HepG2 (cell line): ENCODE measurements around the gene VAC14. TPM values are rescaled to one million over a fixed set of nuclear protein-coding genes. Genes with fewer than 3 reads are reported as not detected.
A peak's percentile ranks its signal among the peaks of the same experiment; 100 is the strongest.

Experiments used
- HCFC1 ChIP-seq: fragments of 150-350 bp; IDR thresholded peaks from 2 replicates; pipeline ENCODE4 v1.6.1; 2014; ENCODE audit warnings: low read depth, low read length
- HOXA7 ChIP-seq: sonication (generic); formaldehyde crosslinking; IDR thresholded peaks from 2 replicates; pipeline ENCODE4 v1.8.1; 2022; ENCODE audit warnings: mild to moderate bottlenecking, missing genetic modification reagents, moderate library complexity
- KDM6A ChIP-seq: IDR thresholded peaks from 2 replicates; pipeline ENCODE4 v1.6.1; 2016; ENCODE audit warnings: low read depth
- NR2F2 ChIP-seq: IDR thresholded peaks from 2 replicates; pipeline ENCODE4 v1.6.1; 2012; ENCODE audit warnings: low read depth, inconsistent platforms, borderline replicate concordance
- PAF1 ChIP-seq: IDR thresholded peaks from 2 replicates; pipeline ENCODE4 v1.6.1; 2016; ENCODE audit warnings: missing genetic modification reagents, missing compliant biosample characterization
- ZFP36 ChIP-seq: fragments of 150-350 bp; IDR thresholded peaks from 2 replicates; pipeline ENCODE4 v1.6.1; 2018; ENCODE audit warnings: borderline replicate concordance, low read length, low read depth; ENCODE audit not compliant: partially characterized antibody
- ZFP36L1 ChIP-seq: sonication (generic); formaldehyde crosslinking; IDR thresholded peaks from 2 replicates; pipeline ENCODE4 v1.8.0; 2022; ENCODE audit warnings: mild to moderate bottlenecking, missing genetic modification reagents, moderate library complexity
- ZFX ChIP-seq: sonication (generic); formaldehyde crosslinking; IDR thresholded peaks from 2 replicates; pipeline ENCODE4 v1.4.0; 2020; ENCODE audit warnings: mild to moderate bottlenecking, low read depth, missing genetic modification reagents, moderate library complexity
- ZIK1 ChIP-seq: sonication (generic); formaldehyde crosslinking; IDR thresholded peaks from 2 replicates; pipeline ENCODE4 v1.5.0; 2020; ENCODE audit warnings: mild to moderate bottlenecking, low read depth, missing genetic modification reagents, borderline replicate concordance
- polyA plus RNA-seq, 8 experiments: library from polyadenylated mRNA; depleted of rRNA in 3 of 8; stranded (reverse) in 7 of 8; unstranded in 1 of 8; fragments of >200 nt; fragmentation: Illumina TruSeq in 4 of 8; extraction: Trizol in 4 of 8; gene quantifications; 2 replicates each; pipeline versions ENCODE4 v1.2.1 to v1.2.3, GENCODE V29; 2011 to 2016; ENCODE audit warnings: low read depth in 4 of 8, missing spikeins in 1 of 8, mixed read lengths in 1 of 8; ENCODE audit not compliant: insufficient read depth in 1 of 8
- total RNA-seq, 5 experiments: library from RNA; depleted of rRNA; stranded (reverse); fragments of >200 nt; fragmentation: Illumina TruSeq; extraction: Trizol; gene quantifications; 2 replicates each; pipeline ENCODE4 v1.2.3, GENCODE V29; 2016; ENCODE audit warnings: low read depth in 1 of 5
- TF ChIP-seq, protein P1 (sequence below): sonication (generic); formaldehyde crosslinking; IDR thresholded peaks from 2 replicates; pipeline ENCODE4 v1.4.0; 2020; ENCODE audit warnings: low read depth, missing genetic modification reagents
- TF ChIP-seq, protein P2 (sequence below): sonication (generic); formaldehyde crosslinking; IDR thresholded peaks from 2 replicates; pipeline ENCODE4 v1.4.0; 2020; ENCODE audit warnings: missing genetic modification reagents, borderline replicate concordance
- TF ChIP-seq, protein P3 (sequence below), 2 experiments: fragments of 450-650 bp in 1 of 2; sonication (generic) in 1 of 2; formaldehyde crosslinking; IDR thresholded peaks; 2 replicates each; pipeline versions ENCODE4 v1.5.0 to v1.8.0; 2020 to 2022; ENCODE audit warnings: mild to moderate bottlenecking in 1 of 2, missing genetic modification reagents in 1 of 2
- TF ChIP-seq, protein P4 (sequence below): sonication (generic); formaldehyde crosslinking; IDR thresholded peaks from 2 replicates; pipeline ENCODE4 v1.5.0; 2020; ENCODE audit warnings: mild to moderate bottlenecking, missing genetic modification reagents
- TF ChIP-seq, protein P5 (sequence below): sonication (generic); formaldehyde crosslinking; IDR thresholded peaks from 2 replicates; pipeline ENCODE4 v1.4.0; 2020; ENCODE audit warnings: missing genetic modification reagents

Gene VAC14
- total and polyA plus RNA-seq, 2 of the 13 experiments (the other 11 are each of a cell fraction or from before 2014, with no cell fraction given): 23.5 to 24.6 TPM

- TF ChIP-seq, protein P1, sequence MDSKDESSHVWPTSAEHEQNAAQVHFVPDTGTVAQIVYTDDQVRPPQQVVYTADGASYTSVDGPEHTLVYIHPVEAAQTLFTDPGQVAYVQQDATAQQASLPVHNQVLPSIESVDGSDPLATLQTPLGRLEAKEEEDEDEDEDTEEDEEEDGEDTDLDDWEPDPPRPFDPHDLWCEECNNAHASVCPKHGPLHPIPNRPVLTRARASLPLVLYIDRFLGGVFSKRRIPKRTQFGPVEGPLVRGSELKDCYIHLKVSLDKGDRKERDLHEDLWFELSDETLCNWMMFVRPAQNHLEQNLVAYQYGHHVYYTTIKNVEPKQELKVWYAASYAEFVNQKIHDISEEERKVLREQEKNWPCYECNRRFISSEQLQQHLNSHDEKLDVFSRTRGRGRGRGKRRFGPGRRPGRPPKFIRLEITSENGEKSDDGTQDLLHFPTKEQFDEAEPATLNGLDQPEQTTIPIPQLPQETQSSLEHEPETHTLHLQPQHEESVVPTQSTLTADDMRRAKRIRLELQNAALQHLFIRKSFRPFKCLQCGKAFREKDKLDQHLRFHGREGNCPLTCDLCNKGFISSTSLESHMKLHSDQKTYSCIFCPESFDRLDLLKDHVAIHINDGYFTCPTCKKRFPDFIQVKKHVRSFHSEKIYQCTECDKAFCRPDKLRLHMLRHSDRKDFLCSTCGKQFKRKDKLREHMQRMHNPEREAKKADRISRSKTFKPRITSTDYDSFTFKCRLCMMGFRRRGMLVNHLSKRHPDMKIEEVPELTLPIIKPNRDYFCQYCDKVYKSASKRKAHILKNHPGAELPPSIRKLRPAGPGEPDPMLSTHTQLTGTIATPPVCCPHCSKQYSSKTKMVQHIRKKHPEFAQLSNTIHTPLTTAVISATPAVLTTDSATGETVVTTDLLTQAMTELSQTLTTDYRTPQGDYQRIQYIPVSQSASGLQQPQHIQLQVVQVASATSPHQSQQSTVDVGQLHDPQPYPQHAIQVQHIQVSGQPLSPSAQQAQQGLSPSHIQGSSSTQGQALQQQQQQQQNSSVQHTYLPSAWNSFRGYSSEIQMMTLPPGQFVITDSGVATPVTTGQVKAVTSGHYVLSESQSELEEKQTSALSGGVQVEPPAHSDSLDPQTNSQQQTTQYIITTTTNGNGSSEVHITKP (CRISPR knock-in tag): peak; percentile 85
- TF ChIP-seq HCFC1 (no peak), ZIK1 (CRISPR knock-in tag) (no peak), PAF1 (CRISPR knock-in tag) (peak; percentile 38; the same call in 1 of the 2 replicates), HOXA7 (CRISPR knock-in tag) (no peak), ZFX (peak; percentile 96), NR2F2 (peak; percentile 70; the same call in 1 of the 2 replicates), KDM6A (CRISPR knock-in tag) (peak; percentile 70), ZFP36 (no peak), ZFP36L1 (0 out of 2 replicates have a peak, but pooled peaks have one; percentile 17)
- TF ChIP-seq, protein P2, sequence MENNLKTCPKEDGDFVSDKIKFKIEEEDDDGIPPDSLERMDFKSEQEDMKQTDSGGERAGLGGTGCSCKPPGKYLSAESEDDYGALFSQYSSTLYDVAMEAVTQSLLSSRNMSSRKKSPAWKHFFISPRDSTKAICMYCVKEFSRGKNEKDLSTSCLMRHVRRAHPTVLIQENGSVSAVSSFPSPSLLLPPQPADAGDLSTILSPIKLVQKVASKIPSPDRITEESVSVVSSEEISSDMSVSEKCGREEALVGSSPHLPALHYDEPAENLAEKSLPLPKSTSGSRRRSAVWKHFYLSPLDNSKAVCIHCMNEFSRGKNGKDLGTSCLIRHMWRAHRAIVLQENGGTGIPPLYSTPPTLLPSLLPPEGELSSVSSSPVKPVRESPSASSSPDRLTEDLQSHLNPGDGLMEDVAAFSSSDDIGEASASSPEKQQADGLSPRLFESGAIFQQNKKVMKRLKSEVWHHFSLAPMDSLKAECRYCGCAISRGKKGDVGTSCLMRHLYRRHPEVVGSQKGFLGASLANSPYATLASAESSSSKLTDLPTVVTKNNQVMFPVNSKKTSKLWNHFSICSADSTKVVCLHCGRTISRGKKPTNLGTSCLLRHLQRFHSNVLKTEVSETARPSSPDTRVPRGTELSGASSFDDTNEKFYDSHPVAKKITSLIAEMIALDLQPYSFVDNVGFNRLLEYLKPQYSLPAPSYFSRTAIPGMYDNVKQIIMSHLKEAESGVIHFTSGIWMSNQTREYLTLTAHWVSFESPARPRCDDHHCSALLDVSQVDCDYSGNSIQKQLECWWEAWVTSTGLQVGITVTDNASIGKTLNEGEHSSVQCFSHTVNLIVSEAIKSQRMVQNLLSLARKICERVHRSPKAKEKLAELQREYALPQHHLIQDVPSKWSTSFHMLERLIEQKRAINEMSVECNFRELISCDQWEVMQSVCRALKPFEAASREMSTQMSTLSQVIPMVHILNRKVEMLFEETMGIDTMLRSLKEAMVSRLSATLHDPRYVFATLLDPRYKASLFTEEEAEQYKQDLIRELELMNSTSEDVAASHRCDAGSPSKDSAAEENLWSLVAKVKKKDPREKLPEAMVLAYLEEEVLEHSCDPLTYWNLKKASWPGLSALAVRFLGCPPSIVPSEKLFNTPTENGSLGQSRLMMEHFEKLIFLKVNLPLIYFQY (CRISPR knock-in tag): peak; percentile 20; the same call in 1 of the 2 replicates
- TF ChIP-seq, protein P3, sequence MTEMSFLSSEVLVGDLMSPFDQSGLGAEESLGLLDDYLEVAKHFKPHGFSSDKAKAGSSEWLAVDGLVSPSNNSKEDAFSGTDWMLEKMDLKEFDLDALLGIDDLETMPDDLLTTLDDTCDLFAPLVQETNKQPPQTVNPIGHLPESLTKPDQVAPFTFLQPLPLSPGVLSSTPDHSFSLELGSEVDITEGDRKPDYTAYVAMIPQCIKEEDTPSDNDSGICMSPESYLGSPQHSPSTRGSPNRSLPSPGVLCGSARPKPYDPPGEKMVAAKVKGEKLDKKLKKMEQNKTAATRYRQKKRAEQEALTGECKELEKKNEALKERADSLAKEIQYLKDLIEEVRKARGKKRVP (CRISPR knock-in tag; IDR thresholded peaks at IDR 0.05): peak in 1 of 2 experiments; percentile 91; a peak in 2 of 4 replicates
- TF ChIP-seq, protein P4, sequence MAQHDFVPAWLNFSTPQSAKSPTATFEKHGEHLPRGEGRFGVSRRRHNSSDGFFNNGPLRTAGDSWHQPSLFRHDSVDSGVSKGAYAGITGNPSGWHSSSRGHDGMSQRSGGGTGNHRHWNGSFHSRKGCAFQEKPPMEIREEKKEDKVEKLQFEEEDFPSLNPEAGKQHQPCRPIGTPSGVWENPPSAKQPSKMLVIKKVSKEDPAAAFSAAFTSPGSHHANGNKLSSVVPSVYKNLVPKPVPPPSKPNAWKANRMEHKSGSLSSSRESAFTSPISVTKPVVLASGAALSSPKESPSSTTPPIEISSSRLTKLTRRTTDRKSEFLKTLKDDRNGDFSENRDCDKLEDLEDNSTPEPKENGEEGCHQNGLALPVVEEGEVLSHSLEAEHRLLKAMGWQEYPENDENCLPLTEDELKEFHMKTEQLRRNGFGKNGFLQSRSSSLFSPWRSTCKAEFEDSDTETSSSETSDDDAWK (CRISPR knock-in tag): no peak
- TF ChIP-seq, protein P5, sequence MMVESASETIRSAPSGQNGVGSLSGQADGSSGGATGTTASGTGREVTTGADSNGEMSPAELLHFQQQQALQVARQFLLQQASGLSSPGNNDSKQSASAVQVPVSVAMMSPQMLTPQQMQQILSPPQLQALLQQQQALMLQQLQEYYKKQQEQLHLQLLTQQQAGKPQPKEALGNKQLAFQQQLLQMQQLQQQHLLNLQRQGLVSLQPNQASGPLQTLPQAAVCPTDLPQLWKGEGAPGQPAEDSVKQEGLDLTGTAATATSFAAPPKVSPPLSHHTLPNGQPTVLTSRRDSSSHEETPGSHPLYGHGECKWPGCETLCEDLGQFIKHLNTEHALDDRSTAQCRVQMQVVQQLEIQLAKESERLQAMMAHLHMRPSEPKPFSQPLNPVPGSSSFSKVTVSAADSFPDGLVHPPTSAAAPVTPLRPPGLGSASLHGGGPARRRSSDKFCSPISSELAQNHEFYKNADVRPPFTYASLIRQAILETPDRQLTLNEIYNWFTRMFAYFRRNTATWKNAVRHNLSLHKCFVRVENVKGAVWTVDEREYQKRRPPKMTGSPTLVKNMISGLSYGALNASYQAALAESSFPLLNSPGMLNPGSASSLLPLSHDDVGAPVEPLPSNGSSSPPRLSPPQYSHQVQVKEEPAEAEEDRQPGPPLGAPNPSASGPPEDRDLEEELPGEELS (CRISPR knock-in tag): peak; percentile 69
These were observed 119.3 kb downstream of the VAC14 start (continued) for GRCh38 chr16:70681382-70682238.
